NCI-H526 (cell line): ENCODE measurements around the gene DCAF8.
"Not testable (repeated sequence)": the region's sequence is repeated elsewhere in the genome, so short reads cannot be mapped to it uniquely, and the experiment has no call there.

Experiments used
- DNase-seq, 2 experiments: peaks; one replicate each; lab custom pipeline; 2025; lab: John Stamatoyannopoulos, UW

The DCAF8 gene

GRCh38 chr1:160261893-160262794 is at the start of gene DCAF8:
Gene DCAF8 (minus strand): TSS chr1:160262549. CDS start chr1:160244008, 18,541 bp downstream.
- peak; percentile 99 to 100 for DNase-seq

GRCh38 chr1:160309571-160309970 is 47.2 kb upstream of the DCAF8 start:
- no peak for DNase-seq

- no peak for DNase-seq
Measured at GRCh38 chr1:160309185-160309557, 46.8 kb upstream of the DCAF8 start.

GRCh38 chr1:160308451-160309184 is 46.3 kb upstream of the DCAF8 start:
- DNase-seq = no peak

- no peak for DNase-seq
Measured at GRCh38 chr1:160307118-160307791, 44.9 kb upstream of the DCAF8 start.

GRCh38 chr1:160300173-160300572 is 37.8 kb upstream of the DCAF8 start:
- no peak for DNase-seq

GRCh38 chr1:160296036-160296435 is 33.7 kb upstream of the DCAF8 start:
- no peak for DNase-seq

- no peak for DNase-seq
Measured at GRCh38 chr1:160293020-160293968, 30.9 kb upstream of the DCAF8 start.

- DNase-seq = peak; percentile 50 to 89
Measured at GRCh38 chr1:160291248-160292220, 29.2 kb upstream of the DCAF8 start.

GRCh38 chr1:160287769-160288168 is 25.4 kb upstream of the DCAF8 start:
- DNase-seq = not testable (repeated sequence)

- DNase-seq = no peak
Measured at GRCh38 chr1:160285506-160285905, 23.2 kb upstream of the DCAF8 start.

- DNase-seq = peak; percentile 87 to 98
Measured at GRCh38 chr1:160284782-160285344, 22.5 kb upstream of the DCAF8 start, which contains the start of gene PEX19. Gene PEX19 (minus strand): TSS chr1:160285133. CDS start chr1:160285124, 9 bp downstream.

- DNase-seq = peak in 1 of 2 experiments; percentile 59
Measured at GRCh38 chr1:160284220-160284781, 22.0 kb upstream of the DCAF8 start.

- DNase-seq = no peak
Measured at GRCh38 chr1:160282807-160283206, 20.5 kb upstream of the DCAF8 start.

- DNase-seq = no peak
Measured at GRCh38 chr1:160277987-160278386, 15.6 kb upstream of the DCAF8 start.

GRCh38 chr1:160277330-160277729 is 15.0 kb upstream of the DCAF8 start:
- DNase-seq = no peak

- DNase-seq = no peak
Measured at GRCh38 chr1:160271025-160271424, 8.7 kb upstream of the DCAF8 start.

- no peak for DNase-seq
Measured at GRCh38 chr1:160267284-160267991, 5.1 kb upstream of the DCAF8 start.
